ENCODE measurements around the gene CNTFR. TPM values are rescaled to one million over a fixed set of nuclear protein-coding genes. Genes with fewer than 3 reads are reported as not detected.

CNTFR gene
- total RNA-seq, 5 donors from 2014 or later (not counting 1 experiment from before 2014, with no cell fraction given): not detected

DNA sequence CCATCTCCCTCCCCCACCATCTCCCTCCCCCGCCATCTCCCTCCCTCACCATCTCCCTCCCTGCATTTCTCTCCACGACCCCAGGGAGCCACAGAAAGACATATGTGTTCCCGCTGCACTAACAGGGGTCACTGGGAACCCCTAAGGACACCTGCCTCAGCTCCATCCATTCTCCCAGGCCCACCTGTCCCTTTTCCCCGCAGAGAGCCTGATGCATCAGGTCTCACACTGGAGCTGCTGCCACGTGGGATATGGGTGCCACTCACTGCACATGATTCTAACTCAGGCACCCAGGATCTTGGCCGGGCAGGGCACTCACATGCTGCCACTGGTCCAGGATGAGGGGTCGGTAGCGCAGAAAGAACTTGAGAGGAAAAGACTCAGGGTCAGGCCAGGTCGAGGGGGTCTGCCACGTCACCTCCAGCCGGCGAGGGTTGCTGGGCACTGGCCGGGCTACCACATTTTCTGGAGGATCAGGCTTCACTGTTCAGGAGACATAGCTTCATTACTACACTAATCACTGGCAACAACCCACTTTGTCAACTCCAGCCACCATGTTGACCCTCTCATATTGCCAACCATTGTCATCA lies 33.5 kb downstream of the CNTFR start:
- ChIA-PET POLR2A (no interaction called here), CTCF (interaction anchor here in 1 of 2 donors (1.0 kb wide), 1 partner anchor 48 kb away, joined by 3 read pairs; no protein-coding TSS in a partner anchor)
- no peak overlapping the region for H3K27ac Mint-ChIP-seq
- DNase-seq: no peak
- H3K4me1 Mint-ChIP-seq: no peaks in the 10 kb centered on the region
- ATAC-seq (replicated peaks in 1 of 4): no peak
- H3K9me3 Mint-ChIP-seq: no peaks in the 10 kb centered on the region
- no peaks in the 10 kb centered on the region for H3K36me3 ChIP-seq (ENCODE audit: control insufficient read depth in 2 of 2, extremely low read depth in 1 of 2, insufficient read depth in 1 of 2, low read length in 1 of 2)
- H3K36me3 Mint-ChIP-seq: no peaks in the 10 kb centered on the region
- H3K4me1 ChIP-seq (ENCODE audit: control insufficient read depth in 1 of 2, extremely low read depth in 1 of 2, insufficient read depth in 2 of 2, low read length in 2 of 2): no peaks in the 10 kb centered on the region
- H3K4me3 Mint-ChIP-seq: no peak overlapping the region
- H3K4me3 ChIP-seq (ENCODE audit: control insufficient read depth in 1 of 2, extremely low read depth in 1 of 2, low read length in 1 of 2): no peak overlapping the region
- H3K27me3 Mint-ChIP-seq: peaks cover 22 to 38% of the 10 kb centered on the region in 2 donors
- WGBS (ENCODE audit: insufficient coverage): 77% methylated on average over 11 of the region's 13 CpGs
- no peak overlapping the region for H3K27ac ChIP-seq (ENCODE audit: low read length)
- H3K27me3 ChIP-seq (replicated peaks in 1 of 2; ENCODE audit: control insufficient read depth in 2 of 2, extremely low read depth in 1 of 2, insufficient read depth in 2 of 2, low read length in 1 of 2): peaks cover 8 to 76% of the 10 kb centered on the region in 2 experiments
- H3K9me3 ChIP-seq: no peaks in the 10 kb centered on the region

DNA sequence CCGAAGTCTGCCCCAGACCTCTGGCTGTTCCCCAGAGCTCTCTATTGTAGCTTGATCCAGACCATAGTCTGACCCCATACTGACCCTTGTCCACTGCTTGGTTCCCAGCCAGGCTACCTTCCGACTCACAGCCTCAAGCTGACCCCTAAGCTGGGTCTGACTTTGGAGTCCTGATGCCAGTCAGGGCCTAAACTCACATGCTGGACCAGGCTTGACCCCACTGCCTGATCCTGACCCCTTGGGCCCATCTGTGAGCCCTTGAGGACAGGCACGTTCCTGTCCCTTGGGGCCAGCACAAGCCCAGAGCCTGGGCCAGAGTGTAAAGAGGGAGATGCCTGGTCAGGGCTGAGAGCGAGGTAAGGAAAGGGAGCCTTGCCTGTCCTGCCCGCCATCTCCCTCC lies 34.0 kb downstream of the CNTFR start:
- POLR2A ChIA-PET: no interaction called here
- no peak for ATAC-seq (replicated peaks in 1 of 4)

DNA sequence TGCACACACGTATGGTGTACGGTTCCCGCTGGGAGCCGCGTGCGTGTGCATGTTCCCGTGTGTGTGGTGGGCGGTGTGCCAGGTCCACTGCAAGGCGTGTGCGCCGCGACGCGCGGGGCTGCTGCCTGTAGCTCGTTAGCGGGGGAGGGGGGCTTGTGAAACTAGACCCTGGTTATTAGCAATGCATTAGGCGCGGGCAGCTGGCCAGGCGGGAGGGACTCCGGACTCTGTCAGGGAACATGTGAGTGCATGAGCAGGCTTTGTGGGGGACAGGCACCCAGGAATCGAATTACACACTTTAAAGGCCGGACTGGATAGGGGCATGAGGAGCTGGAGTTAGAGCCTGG lies 34.5 kb downstream of the CNTFR start:
- ATAC-seq (replicated peaks in 1 of 4): no peak
- Histone ChIP-seq H3K4me1 (ENCODE audit: control insufficient read depth in 1 of 2, extremely low read depth in 1 of 2, insufficient read depth in 2 of 2, low read length in 2 of 2) (no peaks in the 10 kb centered on the region), H3K9me3 (no peaks in the 10 kb centered on the region), H3K4me3 (ENCODE audit: control insufficient read depth in 1 of 2, extremely low read depth in 1 of 2, low read length in 1 of 2) (no peak overlapping the region), H3K27ac (ENCODE audit: low read length) (no peak overlapping the region), H3K36me3 (ENCODE audit: control insufficient read depth in 2 of 2, extremely low read depth in 1 of 2, insufficient read depth in 1 of 2, low read length in 1 of 2) (no peaks in the 10 kb centered on the region), H3K27me3 (replicated peaks in 1 of 2; ENCODE audit: control insufficient read depth in 2 of 2, extremely low read depth in 1 of 2, insufficient read depth in 2 of 2, low read length in 1 of 2) (peaks cover 3 to 68% of the 10 kb centered on the region in 2 experiments)
- DNase-seq: no peak
- ChIA-PET POLR2A (no interaction called here), CTCF (interaction anchor here in 1 of 2 donors (1.0 kb wide), 1 partner anchor 49 kb away, joined by 3 read pairs; no protein-coding TSS in a partner anchor)
- no peaks in the 10 kb centered on the region for H3K36me3 Mint-ChIP-seq
- no peaks in the 10 kb centered on the region for H3K4me1 Mint-ChIP-seq
- no peak overlapping the region for H3K27ac Mint-ChIP-seq
- 88% methylated on average over 22 of the region's 23 CpGs for WGBS (ENCODE audit: insufficient coverage)
- no peak overlapping the region for H3K4me3 Mint-ChIP-seq
- H3K9me3 Mint-ChIP-seq: no peaks in the 10 kb centered on the region
- H3K27me3 Mint-ChIP-seq: peaks cover 17 to 33% of the 10 kb centered on the region in 2 donors

More for the DNA sequence above, 34.0 kb downstream of the CNTFR start:
- Mint-ChIP-seq H3K36me3 (no peaks in the 10 kb centered on the region), H3K9me3 (no peaks in the 10 kb centered on the region), H3K4me3 (no peak overlapping the region), H3K27me3 (peaks cover 22 to 37% of the 10 kb centered on the region in 2 donors), H3K4me1 (no peaks in the 10 kb centered on the region), H3K27ac (no peak overlapping the region)
- Histone ChIP-seq H3K4me1 (ENCODE audit: control insufficient read depth in 1 of 2, extremely low read depth in 1 of 2, insufficient read depth in 2 of 2, low read length in 2 of 2) (no peaks in the 10 kb centered on the region), H3K9me3 (no peaks in the 10 kb centered on the region), H3K4me3 (ENCODE audit: control insufficient read depth in 1 of 2, extremely low read depth in 1 of 2, low read length in 1 of 2) (no peak overlapping the region), H3K27ac (ENCODE audit: low read length) (no peak overlapping the region), H3K27me3 (replicated peaks in 1 of 2; ENCODE audit: control insufficient read depth in 2 of 2, extremely low read depth in 1 of 2, insufficient read depth in 2 of 2, low read length in 1 of 2) (peaks cover 6 to 73% of the 10 kb centered on the region in 2 experiments), H3K36me3 (ENCODE audit: control insufficient read depth in 2 of 2, extremely low read depth in 1 of 2, insufficient read depth in 1 of 2, low read length in 1 of 2) (no peaks in the 10 kb centered on the region)
- no peak for DNase-seq
- CTCF ChIA-PET: interaction anchor here in 1 of 2 donors (1.0 kb wide), 1 partner anchor 48 kb away, joined by 3 read pairs; no protein-coding TSS in a partner anchor
- WGBS (ENCODE audit: insufficient coverage): 81% methylated on average over 3 of the region's 5 CpGs

GRCh38 chr9:34554211-34555001 lies 35.1 kb downstream of the CNTFR start:
- Histone ChIP-seq H3K27me3 (replicated peaks in 1 of 2; ENCODE audit: control insufficient read depth in 2 of 2, extremely low read depth in 1 of 2, insufficient read depth in 2 of 2, low read length in 1 of 2) (peaks cover 3 to 63% of the 10 kb centered on the region in 2 experiments), H3K9me3 (no peaks in the 10 kb centered on the region), H3K4me3 (ENCODE audit: control insufficient read depth in 1 of 2, extremely low read depth in 1 of 2, low read length in 1 of 2) (no peak overlapping the region), H3K27ac (ENCODE audit: low read length) (no peak overlapping the region), H3K4me1 (ENCODE audit: control insufficient read depth in 1 of 2, extremely low read depth in 1 of 2, insufficient read depth in 2 of 2, low read length in 2 of 2) (no peaks in the 10 kb centered on the region), H3K36me3 (ENCODE audit: control insufficient read depth in 2 of 2, extremely low read depth in 1 of 2, insufficient read depth in 1 of 2, low read length in 1 of 2) (no peaks in the 10 kb centered on the region)
- ChIA-PET CTCF (no interaction called here), POLR2A (interaction anchor here in 1 of 2 donors (0.6 kb wide), 1 partner anchor 142 kb away, joined by 7 read pairs; no protein-coding TSS in a partner anchor)
- ATAC-seq (replicated peaks in 1 of 4) (no peak), DNase-seq (no peak)
- H3K27ac Mint-ChIP-seq: no peak overlapping the region
- H3K36me3 Mint-ChIP-seq: no peaks in the 10 kb centered on the region
- H3K27me3 Mint-ChIP-seq: peaks cover 16 to 33% of the 10 kb centered on the region in 2 donors
- no peak overlapping the region for H3K4me3 Mint-ChIP-seq
- WGBS (ENCODE audit: insufficient coverage): 70% methylated on average over 10 of the region's 16 CpGs
- no peaks in the 10 kb centered on the region for H3K9me3 Mint-ChIP-seq
- no peaks in the 10 kb centered on the region for H3K4me1 Mint-ChIP-seq

GRCh38 chr9:34553511-34554021 lies 36.0 kb downstream of the CNTFR start:
- whole genome bisulfite sequencing (ENCODE audit: insufficient coverage): 66% methylated on average over 11 of the region's 18 CpGs
- Histone ChIP-seq H3K27me3 (replicated peaks in 1 of 2; ENCODE audit: control insufficient read depth in 2 of 2, extremely low read depth in 1 of 2, insufficient read depth in 2 of 2, low read length in 1 of 2) (peaks cover 3 to 54% of the 10 kb centered on the region in 2 experiments), H3K9me3 (no peaks in the 10 kb centered on the region), H3K36me3 (ENCODE audit: control insufficient read depth in 2 of 2, extremely low read depth in 1 of 2, insufficient read depth in 1 of 2, low read length in 1 of 2) (no peaks in the 10 kb centered on the region), H3K4me1 (ENCODE audit: control insufficient read depth in 1 of 2, extremely low read depth in 1 of 2, insufficient read depth in 2 of 2, low read length in 2 of 2) (no peaks in the 10 kb centered on the region), H3K4me3 (ENCODE audit: control insufficient read depth in 1 of 2, extremely low read depth in 1 of 2, low read length in 1 of 2) (no peak overlapping the region), H3K27ac (ENCODE audit: low read length) (no peak overlapping the region)
- H3K4me1 Mint-ChIP-seq: no peaks in the 10 kb centered on the region
- CTCF ChIA-PET: no interaction called here
- H3K9me3 Mint-ChIP-seq: no peaks in the 10 kb centered on the region
- POLR2A ChIA-PET: no interaction called here
- H3K27me3 Mint-ChIP-seq: peaks cover 16 to 27% of the 10 kb centered on the region in 2 donors
- H3K4me3 Mint-ChIP-seq: no peak overlapping the region
- no peaks in the 10 kb centered on the region for H3K36me3 Mint-ChIP-seq
- ATAC-seq (replicated peaks in 1 of 4): no peak
- no peak overlapping the region for H3K27ac Mint-ChIP-seq
- DNase-seq: no peak

- WGBS (ENCODE audit: insufficient coverage): no CpG with 5 or more reads among the region's 2 CpGs
- peaks cover 0 to 5% (median 0%) of the 10 kb centered on the region in 3 donors for H3K4me1 Mint-ChIP-seq
Measured at GRCh38 chr9:34552986-34553385, 36.5 kb downstream of the CNTFR start.

More at GRCh38 chr9:34552986-34553385, 36.5 kb downstream of the CNTFR start:
- ChIA-PET CTCF (no interaction called here), POLR2A (no interaction called here)
- Mint-ChIP-seq H3K27ac (no peak overlapping the region), H3K27me3 (peaks cover 20 to 26% of the 10 kb centered on the region in 2 donors), H3K9me3 (no peaks in the 10 kb centered on the region), H3K36me3 (no peaks in the 10 kb centered on the region), H3K4me3 (no peak overlapping the region)
- ATAC-seq (replicated peaks in 1 of 4) (no peak), DNase-seq (no peak)
- Histone ChIP-seq H3K27me3 (replicated peaks in 1 of 2; ENCODE audit: control insufficient read depth in 2 of 2, extremely low read depth in 1 of 2, insufficient read depth in 2 of 2, low read length in 1 of 2) (peaks cover 2 to 50% of the 10 kb centered on the region in 2 experiments), H3K36me3 (ENCODE audit: control insufficient read depth in 2 of 2, extremely low read depth in 1 of 2, insufficient read depth in 1 of 2, low read length in 1 of 2) (no peaks in the 10 kb centered on the region), H3K4me3 (ENCODE audit: control insufficient read depth in 1 of 2, extremely low read depth in 1 of 2, low read length in 1 of 2) (no peak overlapping the region), H3K9me3 (no peaks in the 10 kb centered on the region), H3K4me1 (ENCODE audit: control insufficient read depth in 1 of 2, extremely low read depth in 1 of 2, insufficient read depth in 2 of 2, low read length in 2 of 2) (no peaks in the 10 kb centered on the region), H3K27ac (ENCODE audit: low read length) (no peak overlapping the region)

Data from T-cell (primary cell).